Measurements from ENCODE around the gene HTRA2. TPM values are rescaled to one million over a fixed set of nuclear protein-coding genes. Genes with fewer than 3 reads are reported as not detected.

The HTRA2 gene
- total and polyA plus RNA-seq, 9 of the 15 experiments (the other 6 are each of a cell fraction or from before 2014, with no cell fraction given), result 54.2 to 71.2 (median 65.8) TPM

- TF ChIP-seq, protein P1, sequence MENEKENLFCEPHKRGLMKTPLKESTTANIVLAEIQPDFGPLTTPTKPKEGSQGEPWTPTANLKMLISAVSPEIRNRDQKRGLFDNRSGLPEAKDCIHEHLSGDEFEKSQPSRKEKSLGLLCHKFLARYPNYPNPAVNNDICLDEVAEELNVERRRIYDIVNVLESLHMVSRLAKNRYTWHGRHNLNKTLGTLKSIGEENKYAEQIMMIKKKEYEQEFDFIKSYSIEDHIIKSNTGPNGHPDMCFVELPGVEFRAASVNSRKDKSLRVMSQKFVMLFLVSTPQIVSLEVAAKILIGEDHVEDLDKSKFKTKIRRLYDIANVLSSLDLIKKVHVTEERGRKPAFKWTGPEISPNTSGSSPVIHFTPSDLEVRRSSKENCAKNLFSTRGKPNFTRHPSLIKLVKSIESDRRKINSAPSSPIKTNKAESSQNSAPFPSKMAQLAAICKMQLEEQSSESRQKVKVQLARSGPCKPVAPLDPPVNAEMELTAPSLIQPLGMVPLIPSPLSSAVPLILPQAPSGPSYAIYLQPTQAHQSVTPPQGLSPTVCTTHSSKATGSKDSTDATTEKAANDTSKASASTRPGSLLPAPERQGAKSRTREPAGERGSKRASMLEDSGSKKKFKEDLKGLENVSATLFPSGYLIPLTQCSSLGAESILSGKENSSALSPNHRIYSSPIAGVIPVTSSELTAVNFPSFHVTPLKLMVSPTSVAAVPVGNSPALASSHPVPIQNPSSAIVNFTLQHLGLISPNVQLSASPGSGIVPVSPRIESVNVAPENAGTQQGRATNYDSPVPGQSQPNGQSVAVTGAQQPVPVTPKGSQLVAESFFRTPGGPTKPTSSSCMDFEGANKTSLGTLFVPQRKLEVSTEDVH (IDR thresholded peaks at IDR 0.05; ENCODE audit: low read depth, partially characterized antibody), result no peak
- TF ChIP-seq ZEB2 (IDR thresholded peaks at IDR 0.05) (0 out of 2 replicates have a peak, but pooled peaks have one; percentile 23), POU5F1 (IDR thresholded peaks at IDR 0.05; ENCODE audit: borderline replicate concordance, low read depth, low read length, partially characterized antibody) (no peak), ZNF253 (CRISPR knock-in tag; conservative IDR thresholded peaks at IDR 0.05) (no peak), FOXK2 (conservative IDR thresholded peaks at IDR 0.05 in 1 of 2, IDR thresholded peaks at IDR 0.05 in 1 of 2; ENCODE audit: low read depth in 2 of 2) (peak in 1 of 2 experiments; percentile 75; a peak in 3 of 4 replicates), ATF3 (IDR thresholded peaks at IDR 0.05) (no peak), ATF3 (CRISPR knock-in tag; conservative IDR thresholded peaks at IDR 0.05) (no peak), MAFK (IDR thresholded peaks at IDR 0.05; ENCODE audit: low read length) (no peak)
- TF ChIP-seq, protein P2, sequence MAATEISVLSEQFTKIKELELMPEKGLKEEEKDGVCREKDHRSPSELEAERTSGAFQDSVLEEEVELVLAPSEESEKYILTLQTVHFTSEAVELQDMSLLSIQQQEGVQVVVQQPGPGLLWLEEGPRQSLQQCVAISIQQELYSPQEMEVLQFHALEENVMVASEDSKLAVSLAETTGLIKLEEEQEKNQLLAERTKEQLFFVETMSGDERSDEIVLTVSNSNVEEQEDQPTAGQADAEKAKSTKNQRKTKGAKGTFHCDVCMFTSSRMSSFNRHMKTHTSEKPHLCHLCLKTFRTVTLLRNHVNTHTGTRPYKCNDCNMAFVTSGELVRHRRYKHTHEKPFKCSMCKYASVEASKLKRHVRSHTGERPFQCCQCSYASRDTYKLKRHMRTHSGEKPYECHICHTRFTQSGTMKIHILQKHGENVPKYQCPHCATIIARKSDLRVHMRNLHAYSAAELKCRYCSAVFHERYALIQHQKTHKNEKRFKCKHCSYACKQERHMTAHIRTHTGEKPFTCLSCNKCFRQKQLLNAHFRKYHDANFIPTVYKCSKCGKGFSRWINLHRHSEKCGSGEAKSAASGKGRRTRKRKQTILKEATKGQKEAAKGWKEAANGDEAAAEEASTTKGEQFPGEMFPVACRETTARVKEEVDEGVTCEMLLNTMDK (IDR thresholded peaks at IDR 0.05; ENCODE audit: borderline replicate concordance, insufficient read depth, low read depth, low read length, poor library complexity, severe bottlenecking), result peak; percentile 67
These were observed 14.9 kb downstream of the HTRA2 start (continued) for GRCh38 chr2:74544634-74545033.

Data from K562 (cell line).